ENCODE data around the gene NOP56.

The NOP56 gene

GRCh38 chr20:2643708-2644107, 8.7 kb upstream of the NOP56 start:
- in situ Hi-C loops (cut with HindIII; ENCODE audit: low pct_ligation_motif_present, low sequenced_read_pairs) = no loop called here
- peaks cover 2% of the 10 kb centered on the region for H3K36me3 ChIP-seq (replicated peaks)
- H3K4me3 ChIP-seq (ENCODE audit: low read depth, low read length) = no peak overlapping the region
- no peak for DNase-seq
- no peak for TF ChIP-seq CTCF (IDR thresholded peaks at IDR 0.05; ENCODE audit: low read depth, low read length, missing control alignments)
- H3K27ac ChIP-seq = no peak overlapping the region
- H3K27me3 ChIP-seq (replicated peaks) = no peaks in the 10 kb centered on the region

GRCh38 chr20:2652724-2653555, 508 bp downstream of the NOP56 start:
- Histone ChIP-seq H3K36me3 (replicated peaks) (peaks cover 48% of the 10 kb centered on the region), H3K27ac (peak overlapping the region; percentile 35), H3K4me3 (ENCODE audit: low read depth, low read length) (peak overlapping the region; percentile 98), H3K27me3 (replicated peaks) (no peaks in the 10 kb centered on the region)
- in situ Hi-C loops (cut with HindIII; ENCODE audit: low pct_ligation_motif_present, low sequenced_read_pairs) = no loop called here
- DNase-seq = peak; percentile 2
- TF ChIP-seq CTCF (IDR thresholded peaks at IDR 0.05; ENCODE audit: low read depth, low read length, missing control alignments) = no peak

- Histone ChIP-seq H3K27me3 (replicated peaks) (no peaks in the 10 kb centered on the region), H3K36me3 (replicated peaks) (peaks cover 55% of the 10 kb centered on the region), H3K4me3 (ENCODE audit: low read depth, low read length) (peak overlapping the region; percentile 98), H3K27ac (peak overlapping the region; percentile 35)
- no peak for DNase-seq
- TF ChIP-seq CTCF (IDR thresholded peaks at IDR 0.05; ENCODE audit: low read depth, low read length, missing control alignments) = no peak
- in situ Hi-C loops (cut with HindIII; ENCODE audit: low pct_ligation_motif_present, low sequenced_read_pairs) = no loop called here
Measured at GRCh38 chr20:2653556-2654383, 1.3 kb downstream of the NOP56 start.

GRCh38 chr20:2654384-2654822, 2.0 kb downstream of the NOP56 start:
- Histone ChIP-seq H3K27me3 (replicated peaks) (no peaks in the 10 kb centered on the region), H3K4me3 (ENCODE audit: low read depth, low read length) (peak overlapping the region; percentile 98), H3K27ac (no peak overlapping the region), H3K36me3 (replicated peaks) (peaks cover 60% of the 10 kb centered on the region)
- TF ChIP-seq CTCF (IDR thresholded peaks at IDR 0.05; ENCODE audit: low read depth, low read length, missing control alignments) = no peak
- DNase-seq = no peak
- in situ Hi-C loops (cut with HindIII; ENCODE audit: low pct_ligation_motif_present, low sequenced_read_pairs) = no loop called here

- no peak for DNase-seq
- no peak for TF ChIP-seq CTCF (IDR thresholded peaks at IDR 0.05; ENCODE audit: low read depth, low read length, missing control alignments)
- in situ Hi-C loops (cut with HindIII; ENCODE audit: low pct_ligation_motif_present, low sequenced_read_pairs) = no loop called here
- peaks cover 64% of the 10 kb centered on the region for H3K36me3 ChIP-seq (replicated peaks)
- no peaks in the 10 kb centered on the region for H3K27me3 ChIP-seq (replicated peaks)
- peak overlapping the region; percentile 98 for H3K4me3 ChIP-seq (ENCODE audit: low read depth, low read length)
- no peak overlapping the region for H3K27ac ChIP-seq
Measured at GRCh38 chr20:2654831-2655230, 2.4 kb downstream of the NOP56 start.

Measured in brain microvascular endothelial cell (primary cell).